ENCODE measurements around the gene APMAP. TPM values are rescaled to one million over a fixed set of nuclear protein-coding genes. Genes with fewer than 3 reads are reported as not detected.

The APMAP gene
- total RNA-seq, 2 experiments from 2014 or later: 43.2 to 44.0 TPM

DNA sequence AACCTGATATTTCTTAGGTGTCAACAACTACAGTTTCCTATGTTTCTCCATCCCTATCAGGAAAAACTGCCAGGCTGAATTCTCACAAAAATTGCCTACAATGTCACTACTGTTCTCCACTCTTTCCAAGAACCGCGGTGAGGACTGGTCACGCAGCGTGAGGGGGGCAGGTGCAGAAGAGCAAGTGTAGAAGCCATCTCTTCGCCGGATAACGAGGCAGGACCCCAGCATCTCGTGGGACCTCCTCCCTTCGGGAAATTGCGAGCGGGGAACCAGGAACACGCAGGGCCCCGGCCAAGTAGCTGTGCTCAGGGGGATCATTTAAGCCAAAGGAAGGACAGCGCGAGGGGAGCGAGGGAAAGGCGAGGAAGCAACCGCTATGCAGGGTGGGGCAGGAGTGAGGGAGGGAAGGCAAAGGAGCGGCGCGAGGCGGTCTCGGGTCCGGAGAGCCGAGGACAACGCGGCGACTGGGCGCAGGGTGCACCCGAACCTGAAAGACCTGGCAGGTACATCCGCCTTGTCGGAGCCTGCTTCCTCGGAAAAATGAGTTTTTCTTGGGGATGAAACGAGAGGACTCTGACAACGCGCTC, 559 bp downstream of the APMAP start:
- ChIA-PET POLR2A (interaction anchor here (0.6 to 2.1 kb wide), 5 partner anchors 44 to 243 kb away, joined by 3 to 12 read pairs (median 4); partner anchors contain the start of gene ACSS1), CTCF (interaction anchor here (1.3 to 5.8 kb wide), 3 partner anchors 17 to 69 kb away, joined by 3 to 191 read pairs (median 7); partner anchors contain the start of gene ACSS1)
- no peaks in the 10 kb centered on the region for H3K9me3 Mint-ChIP-seq (ENCODE audit: insufficient read depth)
- ATAC-seq: peak; percentile 22
- H3K27me3 Mint-ChIP-seq (ENCODE audit: low read depth): no peaks in the 10 kb centered on the region
- DNase-seq: no peak
- peaks cover 30% of the 10 kb centered on the region for H3K36me3 Mint-ChIP-seq (ENCODE audit: low read depth)
- H3K4me3 Mint-ChIP-seq: peak overlapping the region; percentile 96
- H3K4me1 Mint-ChIP-seq (ENCODE audit: low read depth): peaks cover 55% of the 10 kb centered on the region
- H3K27ac Mint-ChIP-seq: peak overlapping the region; percentile 94

DNA sequence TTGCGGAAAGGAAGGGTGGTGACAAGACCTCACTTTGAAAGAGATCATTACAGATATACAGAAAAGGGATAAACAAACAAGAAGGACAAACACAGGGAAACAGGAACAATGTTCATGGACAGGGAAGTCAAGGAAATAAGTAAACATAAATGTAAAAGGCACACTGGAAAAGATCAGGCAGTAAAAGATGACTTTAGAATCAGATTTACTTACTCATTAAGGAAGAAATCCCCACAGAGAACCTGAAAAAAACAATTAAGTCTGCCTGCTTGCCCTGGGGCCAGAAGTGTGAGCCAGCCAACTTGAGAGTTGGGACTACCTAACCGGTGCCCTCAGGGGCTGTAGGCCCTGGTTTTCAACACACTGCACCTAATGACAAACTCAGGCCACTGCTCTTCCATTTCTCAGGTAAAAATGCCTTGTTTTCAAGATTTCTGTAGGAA, 1.7 kb downstream of the APMAP start:
- H3K27me3 Mint-ChIP-seq (ENCODE audit: low read depth): no peaks in the 10 kb centered on the region
- ChIA-PET CTCF (interaction anchor here (2.0 kb wide), 1 partner anchor 60 kb away, joined by 7 read pairs; no protein-coding TSS in a partner anchor), POLR2A (no interaction called here)
- peaks cover 30% of the 10 kb centered on the region for H3K36me3 Mint-ChIP-seq (ENCODE audit: low read depth)
- peak overlapping the region; percentile 96 for H3K4me3 Mint-ChIP-seq
- no peaks in the 10 kb centered on the region for H3K9me3 Mint-ChIP-seq (ENCODE audit: insufficient read depth)
- peaks cover 62% of the 10 kb centered on the region for H3K4me1 Mint-ChIP-seq (ENCODE audit: low read depth)
- peak overlapping the region; percentile 5 for H3K27ac Mint-ChIP-seq
- DNase-seq (no peak), ATAC-seq (no peak)

DNA sequence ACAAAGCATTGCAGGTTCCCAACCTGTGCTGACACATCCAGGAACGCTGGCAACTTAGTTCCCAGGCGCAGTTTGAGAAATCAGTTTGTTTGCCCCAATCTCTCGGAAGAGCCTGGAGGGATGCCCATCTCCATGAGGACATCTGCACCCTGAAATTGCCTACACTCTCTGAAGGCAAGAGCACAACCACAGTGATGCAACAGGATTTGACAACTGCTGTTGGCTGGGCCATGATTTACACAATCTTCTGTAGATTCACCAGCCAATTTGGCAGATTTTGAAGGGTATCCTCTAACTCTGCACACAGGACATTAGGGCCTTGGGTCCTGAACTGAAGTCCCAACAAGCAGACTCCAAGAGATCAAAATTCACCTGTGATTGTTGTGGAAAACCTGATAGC, 3.4 kb downstream of the APMAP start:
- ATAC-seq: no peak
- H3K4me3 Mint-ChIP-seq: peak overlapping the region; percentile 27
- H3K4me1 Mint-ChIP-seq (ENCODE audit: low read depth): peaks cover 73% of the 10 kb centered on the region
- CTCF ChIA-PET: interaction anchor here (1.2 kb wide), 2 partner anchors 34 to 58 kb away, joined by 3 to 4 read pairs; no protein-coding TSS in a partner anchor
- POLR2A ChIA-PET: no interaction called here
- DNase-seq: no peak
- no peaks in the 10 kb centered on the region for H3K27me3 Mint-ChIP-seq (ENCODE audit: low read depth)
- no peaks in the 10 kb centered on the region for H3K9me3 Mint-ChIP-seq (ENCODE audit: insufficient read depth)
- H3K36me3 Mint-ChIP-seq (ENCODE audit: low read depth): peaks cover 34% of the 10 kb centered on the region
- peak overlapping the region; percentile 35 for H3K27ac Mint-ChIP-seq

DNA sequence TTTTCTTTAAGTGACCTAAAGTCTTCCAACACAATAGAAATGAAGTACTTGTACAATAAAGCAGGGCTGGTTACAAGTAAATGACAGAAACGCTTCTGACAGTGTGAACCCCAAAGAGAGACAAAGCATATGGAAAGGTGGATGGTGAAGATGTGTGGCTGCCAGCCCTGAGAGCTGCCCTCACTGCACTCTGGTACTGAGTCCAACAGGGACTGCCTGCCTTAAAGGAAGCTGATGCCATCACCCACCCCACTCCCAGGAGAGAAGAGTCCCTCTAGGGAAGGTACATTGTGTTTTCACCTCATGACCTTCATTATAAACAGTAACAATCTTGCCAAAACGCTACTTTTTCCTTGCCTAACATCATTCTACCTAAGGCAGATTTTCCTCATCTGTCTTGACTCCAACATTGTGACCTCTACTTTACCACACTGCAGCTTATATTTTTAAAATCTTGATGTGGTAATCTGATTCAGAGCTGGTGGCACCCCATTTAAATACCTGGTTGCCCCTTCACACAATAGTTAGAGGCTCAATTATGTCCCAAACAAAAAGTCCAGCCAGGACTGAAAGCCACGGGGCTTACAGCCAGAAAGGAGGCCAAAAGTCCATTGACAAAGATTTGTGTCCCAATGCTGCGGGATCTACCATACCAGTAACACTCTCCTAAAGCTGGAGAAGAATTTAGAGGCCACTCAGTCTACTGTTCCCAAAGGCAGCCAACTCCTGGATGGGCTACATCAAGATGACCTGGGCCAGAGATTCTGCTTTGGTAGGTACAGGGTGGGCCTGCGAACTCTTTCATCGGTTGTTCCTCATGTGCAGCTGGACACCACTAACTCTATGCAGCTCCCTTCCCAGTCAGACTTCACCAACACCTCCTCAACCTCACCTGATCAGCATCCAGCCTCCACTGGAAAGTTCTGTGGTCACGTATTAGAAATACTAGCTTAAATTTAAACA, 4.4 kb downstream of the APMAP start:
- no peaks in the 10 kb centered on the region for H3K27me3 Mint-ChIP-seq (ENCODE audit: low read depth)
- H3K4me1 Mint-ChIP-seq (ENCODE audit: low read depth): peaks cover 67% of the 10 kb centered on the region
- ChIA-PET CTCF (interaction anchor here (1.0 to 1.5 kb wide), 3 partner anchors 28 to 58 kb away, joined by 4 read pairs; no protein-coding TSS in a partner anchor), POLR2A (no interaction called here)
- H3K4me3 Mint-ChIP-seq: no peak overlapping the region
- H3K36me3 Mint-ChIP-seq (ENCODE audit: low read depth): peaks cover 43% of the 10 kb centered on the region
- no peak for ATAC-seq
- DNase-seq: no peak
- no peaks in the 10 kb centered on the region for H3K9me3 Mint-ChIP-seq (ENCODE audit: insufficient read depth)
- peak overlapping the region; percentile 36 for H3K27ac Mint-ChIP-seq

DNA sequence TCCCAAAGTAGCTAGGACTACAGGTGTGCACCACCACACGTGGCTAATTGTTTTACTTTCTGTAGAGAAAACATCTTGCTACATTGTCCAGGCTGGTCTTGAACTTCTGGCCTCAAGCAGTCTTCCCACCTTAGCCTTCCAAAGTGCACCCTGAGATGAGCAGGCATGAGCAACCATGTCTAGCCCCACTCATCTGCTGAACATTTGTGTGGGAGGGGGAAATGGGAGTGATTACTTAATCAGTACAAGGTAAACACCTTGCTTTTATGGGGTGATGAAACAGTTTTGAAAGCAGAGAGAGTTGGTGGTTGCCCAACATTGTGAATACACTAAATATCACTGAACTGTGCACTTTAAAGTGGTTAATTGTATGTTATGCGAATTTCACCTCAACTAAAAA, 5.3 kb downstream of the APMAP start:
- no peak overlapping the region for H3K27ac Mint-ChIP-seq
- no peak for DNase-seq
- H3K27me3 Mint-ChIP-seq (ENCODE audit: low read depth): no peaks in the 10 kb centered on the region
- H3K36me3 Mint-ChIP-seq (ENCODE audit: low read depth): peaks cover 51% of the 10 kb centered on the region
- ChIA-PET CTCF (interaction anchor here (1.5 to 4.9 kb wide), 2 partner anchors 27 to 57 kb away, joined by 4 to 17 read pairs; no protein-coding TSS in a partner anchor), POLR2A (interaction anchor here (0.8 kb wide), 1 partner anchor 71 kb away, joined by 3 read pairs; the partner anchor contains the start of gene ACSS1)
- no peaks in the 10 kb centered on the region for H3K9me3 Mint-ChIP-seq (ENCODE audit: insufficient read depth)
- ATAC-seq: no peak
- no peak overlapping the region for H3K4me3 Mint-ChIP-seq
- peaks cover 74% of the 10 kb centered on the region for H3K4me1 Mint-ChIP-seq (ENCODE audit: low read depth)

DNA sequence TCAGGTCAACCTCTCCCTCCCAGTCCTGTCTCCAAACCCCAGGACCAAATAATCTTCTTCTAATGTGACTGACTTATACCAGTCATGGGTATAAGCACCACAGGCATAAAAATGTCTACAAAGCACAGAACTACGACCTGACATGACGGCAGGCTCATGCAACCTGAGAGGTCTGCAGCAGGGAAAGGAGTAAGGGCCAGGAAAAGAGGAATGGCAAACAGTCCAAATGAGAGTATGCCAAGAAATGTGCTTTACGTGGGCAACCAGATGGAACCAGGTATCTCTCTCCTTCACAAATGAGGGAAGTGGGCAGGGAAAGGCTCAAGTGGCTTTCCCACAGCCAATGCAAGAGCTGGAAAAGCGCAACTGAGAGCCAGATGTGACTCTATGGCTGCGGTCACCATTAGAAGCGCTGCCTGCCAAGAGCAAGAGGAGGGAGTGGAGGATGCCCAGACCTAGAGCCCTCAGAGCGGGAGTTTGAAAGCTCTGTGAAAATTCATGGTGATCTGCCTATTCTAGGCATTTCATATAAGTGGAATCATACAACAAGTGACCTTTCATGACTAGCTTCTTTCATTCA, 6.0 kb downstream of the APMAP start:
- POLR2A ChIA-PET: interaction anchor here (0.6 to 0.8 kb wide), 2 partner anchors 71 to 1628 kb away, joined by 3 to 4 read pairs; partner anchors contain the start of gene ACSS1
- Mint-ChIP-seq H3K9me3 (ENCODE audit: insufficient read depth) (no peaks in the 10 kb centered on the region), H3K27ac (no peak overlapping the region), H3K27me3 (ENCODE audit: low read depth) (no peaks in the 10 kb centered on the region), H3K4me3 (no peak overlapping the region), H3K4me1 (ENCODE audit: low read depth) (peaks cover 80% of the 10 kb centered on the region), H3K36me3 (ENCODE audit: low read depth) (peaks cover 57% of the 10 kb centered on the region)
- CTCF ChIA-PET: interaction anchor here (4.9 kb wide), 1 partner anchor 56 kb away, joined by 17 read pairs; no protein-coding TSS in a partner anchor
- DNase-seq (no peak), ATAC-seq (no peak)

DNA sequence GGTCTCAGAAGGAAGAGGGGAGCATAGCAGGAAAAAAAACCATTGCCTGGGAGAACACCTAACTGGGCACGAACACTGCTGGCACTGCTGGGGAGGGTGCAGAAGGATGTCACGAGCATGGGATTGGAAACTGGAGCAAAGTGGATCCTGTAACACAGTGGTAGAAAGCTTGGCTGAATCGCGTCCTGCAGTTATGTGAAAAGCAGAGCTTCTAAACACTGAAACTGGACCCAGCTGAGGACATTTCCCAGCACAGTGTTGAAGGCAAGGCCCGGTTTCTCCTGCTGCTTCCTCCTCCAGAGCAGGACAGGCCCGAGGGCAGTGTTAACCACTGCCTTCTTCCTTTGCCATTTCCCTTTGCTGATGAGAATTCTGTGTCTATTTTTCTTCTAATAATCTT, 6.7 kb downstream of the APMAP start:
- DNase-seq: peak; percentile 14
- CTCF ChIA-PET: interaction anchor here (4.9 kb wide), 1 partner anchor 56 kb away, joined by 17 read pairs; no protein-coding TSS in a partner anchor
- H3K36me3 Mint-ChIP-seq (ENCODE audit: low read depth): peaks cover 64% of the 10 kb centered on the region

DNA sequence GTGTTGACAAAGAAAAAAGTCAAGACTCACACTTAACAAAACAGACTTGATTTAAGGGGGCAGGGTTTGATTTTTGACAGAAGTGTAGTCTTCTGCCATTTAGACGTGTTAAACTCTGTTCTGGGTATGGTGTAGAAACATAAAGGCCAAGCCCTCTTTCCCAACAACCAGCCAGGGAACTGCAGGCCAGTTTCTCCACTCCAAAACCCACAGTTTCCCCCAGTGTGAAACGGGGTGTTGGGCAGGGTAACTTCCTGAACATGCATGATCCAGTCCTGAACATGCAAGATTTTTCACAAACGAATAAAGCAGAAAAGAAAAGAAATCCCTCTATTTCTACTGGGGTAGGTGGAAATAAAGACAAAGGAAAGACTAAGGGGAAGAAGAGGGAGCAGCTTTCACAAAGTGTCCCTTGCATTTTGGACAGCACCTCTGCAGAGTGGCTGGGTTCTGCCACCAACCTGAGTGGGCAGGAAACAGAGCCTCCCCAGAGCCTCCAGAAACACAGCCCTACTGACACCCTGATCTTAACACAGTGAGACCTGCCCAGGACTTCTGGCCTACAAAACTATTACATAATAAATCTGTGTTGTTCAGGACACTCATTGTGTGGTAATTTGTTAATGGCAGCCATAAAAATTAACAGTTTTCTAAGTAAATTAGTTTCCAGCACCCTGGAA, 7.5 kb downstream of the APMAP start:
- Mint-ChIP-seq H3K9me3 (ENCODE audit: insufficient read depth) (no peaks in the 10 kb centered on the region), H3K27me3 (ENCODE audit: low read depth) (no peaks in the 10 kb centered on the region), H3K4me1 (ENCODE audit: low read depth) (peaks cover 80% of the 10 kb centered on the region), H3K27ac (no peak overlapping the region), H3K36me3 (ENCODE audit: low read depth) (peaks cover 66% of the 10 kb centered on the region), H3K4me3 (no peak overlapping the region)
- ChIA-PET POLR2A (no interaction called here), CTCF (interaction anchor here (1.4 to 4.9 kb wide), 2 partner anchors 9 to 55 kb away, joined by 4 to 17 read pairs; no protein-coding TSS in a partner anchor)
- DNase-seq (peak; percentile 20), ATAC-seq (no peak)

More for the DNA sequence above, 6.7 kb downstream of the APMAP start:
- Mint-ChIP-seq H3K9me3 (ENCODE audit: insufficient read depth) (no peaks in the 10 kb centered on the region), H3K4me1 (ENCODE audit: low read depth) (peaks cover 80% of the 10 kb centered on the region), H3K4me3 (no peak overlapping the region), H3K27me3 (ENCODE audit: low read depth) (no peaks in the 10 kb centered on the region), H3K27ac (no peak overlapping the region)
- POLR2A ChIA-PET: interaction anchor here (0.6 kb wide), 1 partner anchor 1627 kb away, joined by 4 read pairs; no protein-coding TSS in a partner anchor
- ATAC-seq: no peak

DNA sequence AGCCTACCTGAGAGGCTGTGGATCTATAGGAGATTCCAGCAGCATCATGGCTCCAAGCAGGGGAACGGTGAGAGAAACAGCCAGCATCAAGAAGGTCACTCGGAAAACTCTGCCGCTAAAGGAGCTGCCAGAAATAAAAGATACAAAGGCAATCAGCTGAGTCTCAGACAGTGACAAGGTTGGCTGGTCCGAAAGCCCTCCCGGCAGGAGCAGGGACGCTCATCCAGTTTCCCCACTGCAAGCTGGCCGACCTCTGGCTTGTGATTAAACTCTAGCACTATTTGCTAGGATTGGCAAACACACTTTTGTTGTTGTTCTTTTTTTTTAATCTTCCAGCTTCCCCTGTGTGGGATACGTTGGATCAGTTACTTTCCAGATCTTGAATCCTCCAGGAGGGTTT, 8.7 kb downstream of the APMAP start:
- POLR2A ChIA-PET: no interaction called here
- CTCF ChIA-PET: interaction anchor here (0.8 to 4.9 kb wide), 2 partner anchors 29 to 54 kb away, joined by 3 to 17 read pairs; no protein-coding TSS in a partner anchor
- no peak overlapping the region for H3K4me3 Mint-ChIP-seq
- peaks cover 70% of the 10 kb centered on the region for H3K36me3 Mint-ChIP-seq (ENCODE audit: low read depth)
- no peak for ATAC-seq
- peak overlapping the region; percentile 15 for H3K27ac Mint-ChIP-seq
- H3K4me1 Mint-ChIP-seq (ENCODE audit: low read depth): peaks cover 77% of the 10 kb centered on the region
- no peaks in the 10 kb centered on the region for H3K27me3 Mint-ChIP-seq (ENCODE audit: low read depth)
- no peak for DNase-seq
- no peaks in the 10 kb centered on the region for H3K9me3 Mint-ChIP-seq (ENCODE audit: insufficient read depth)

DNA sequence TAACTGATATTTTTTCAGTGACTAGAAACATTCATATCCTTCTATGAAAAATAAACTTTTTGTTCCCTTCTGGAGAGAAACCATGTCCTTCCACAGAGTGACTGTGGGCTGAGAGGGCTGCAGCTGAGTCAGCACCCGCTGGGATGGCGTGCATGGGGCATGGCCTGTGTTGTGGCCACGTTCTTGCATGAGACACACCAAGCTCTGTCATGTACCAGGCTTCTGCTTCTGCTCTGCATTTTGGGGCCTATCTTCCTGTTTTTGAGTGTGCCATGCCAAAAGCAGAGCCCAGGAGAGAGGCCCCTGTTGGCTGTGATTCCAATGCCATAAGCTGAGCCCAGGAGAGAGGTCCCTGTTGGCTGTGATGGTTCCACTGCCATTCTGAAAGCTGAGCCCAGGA, 10.8 kb downstream of the APMAP start:
- peaks cover 61% of the 10 kb centered on the region for H3K4me1 Mint-ChIP-seq (ENCODE audit: low read depth)
- ATAC-seq (peak; percentile 56), DNase-seq (peak; percentile 20)
- peak overlapping the region; percentile 77 for H3K27ac Mint-ChIP-seq
- H3K36me3 Mint-ChIP-seq (ENCODE audit: low read depth): peaks cover 74% of the 10 kb centered on the region
- ChIA-PET CTCF (no interaction called here), POLR2A (interaction anchor here (0.6 kb wide), 1 partner anchor 266 kb away, joined by 3 read pairs; the partner anchor contains the start of gene PYGB)
- H3K27me3 Mint-ChIP-seq (ENCODE audit: low read depth): no peaks in the 10 kb centered on the region
- H3K9me3 Mint-ChIP-seq (ENCODE audit: insufficient read depth): no peaks in the 10 kb centered on the region
- no peak overlapping the region for H3K4me3 Mint-ChIP-seq

DNA sequence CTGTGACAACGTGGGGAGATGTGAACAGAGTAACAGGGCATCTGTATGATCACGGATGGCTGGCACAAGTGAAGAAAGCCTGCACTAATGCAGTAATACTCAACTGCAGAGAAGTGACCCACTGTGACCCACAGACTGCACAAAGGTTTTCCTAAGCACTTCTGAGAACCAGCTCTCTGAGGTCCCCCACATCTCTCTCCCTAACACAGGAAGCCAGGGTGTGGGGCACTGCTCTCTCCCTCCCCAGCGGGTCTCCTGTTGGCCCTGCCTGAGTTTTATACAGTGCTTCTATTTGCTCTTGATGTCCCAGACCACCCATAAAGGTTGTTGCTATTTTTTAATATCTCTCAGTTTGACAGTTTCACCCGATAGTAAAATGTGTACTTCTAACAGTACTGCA, 11.3 kb downstream of the APMAP start:
- peaks cover 79% of the 10 kb centered on the region for H3K36me3 Mint-ChIP-seq (ENCODE audit: low read depth)
- H3K27ac Mint-ChIP-seq: peak overlapping the region; percentile 77
- POLR2A ChIA-PET: no interaction called here
- H3K4me1 Mint-ChIP-seq (ENCODE audit: low read depth): peaks cover 58% of the 10 kb centered on the region
- H3K4me3 Mint-ChIP-seq: peak overlapping the region; percentile 23
- CTCF ChIA-PET: no interaction called here
- no peaks in the 10 kb centered on the region for H3K27me3 Mint-ChIP-seq (ENCODE audit: low read depth)
- peaks cover 2% of the 10 kb centered on the region for H3K9me3 Mint-ChIP-seq (ENCODE audit: insufficient read depth)
- DNase-seq (peak; percentile 24), ATAC-seq (peak; percentile 58)

Measured in activated CD8-positive, alpha-beta T cell treated with anti-CD3 and anti-CD28 coated beads, Interleukin-2, amount 10 ng/mL, durations not matched to agents 7 days and 5 days (primary cell).